ENCODE measurements around the gene LAPTM5.

LAPTM5 gene

DNA sequence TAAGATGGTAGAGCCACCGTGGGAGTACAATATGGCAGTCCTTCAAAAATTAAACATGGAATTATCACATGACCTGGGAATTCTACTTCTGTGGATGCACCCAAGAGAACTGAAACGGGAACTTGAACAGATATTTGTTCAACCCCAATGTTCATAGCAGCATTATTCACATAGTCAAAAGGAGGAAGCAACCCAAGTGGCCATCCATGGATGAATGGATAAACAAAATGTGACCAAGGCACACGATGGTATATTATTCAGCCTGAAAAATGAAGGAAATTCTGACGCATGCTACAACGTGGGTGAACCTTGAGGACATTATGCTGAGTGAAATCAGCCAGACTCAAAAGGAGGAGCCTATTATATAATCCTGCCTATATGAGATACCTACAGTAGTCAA is 22.8 kb upstream of the LAPTM5 start:
- peaks cover 9% of the 10 kb centered on the region for H3K27me3 Mint-ChIP-seq (ENCODE audit: low read depth)
- no peak for DNase-seq (ENCODE audit: low spot score)

GRCh38 chr1:30779294-30780071 is 21.9 kb upstream of the LAPTM5 start:
- Mint-ChIP-seq H3K27ac (no peak overlapping the region), H3K9me3 (no peaks in the 10 kb centered on the region), H3K36me3 (ENCODE audit: low read depth) (no peaks in the 10 kb centered on the region), H3K4me3 (no peak overlapping the region), H3K27me3 (ENCODE audit: low read depth) (peaks cover 7% of the 10 kb centered on the region), H3K4me1 (ENCODE audit: low read depth) (peaks cover 19% of the 10 kb centered on the region)
- DNase-seq (ENCODE audit: low spot score) = peak; percentile 85

More for the DNA sequence above, 22.8 kb upstream of the LAPTM5 start:
- H3K9me3 Mint-ChIP-seq = no peaks in the 10 kb centered on the region
- peaks cover 19% of the 10 kb centered on the region for H3K4me1 Mint-ChIP-seq (ENCODE audit: low read depth)
- no peak overlapping the region for H3K27ac Mint-ChIP-seq
- H3K36me3 Mint-ChIP-seq (ENCODE audit: low read depth) = no peaks in the 10 kb centered on the region
- no peak overlapping the region for H3K4me3 Mint-ChIP-seq

DNA sequence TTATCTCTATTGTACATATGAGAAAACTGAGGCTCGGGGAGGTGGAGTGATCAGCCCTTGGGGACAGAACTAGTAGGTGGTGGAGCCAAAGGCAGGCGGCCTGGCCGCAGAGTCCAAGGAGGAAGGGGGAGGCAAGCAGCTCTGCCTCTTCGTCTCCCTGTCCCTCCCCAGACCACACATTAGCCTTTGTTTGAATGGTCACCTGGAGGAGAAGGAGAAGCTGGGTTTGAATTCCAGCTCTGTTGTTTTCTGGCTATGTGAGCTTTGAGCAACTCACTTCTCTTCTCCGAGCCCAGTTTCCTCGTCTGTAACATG is 21.4 kb upstream of the LAPTM5 start:
- Mint-ChIP-seq H3K4me3 (no peak overlapping the region), H3K9me3 (no peaks in the 10 kb centered on the region), H3K27ac (no peak overlapping the region), H3K27me3 (ENCODE audit: low read depth) (peaks cover 7% of the 10 kb centered on the region), H3K4me1 (ENCODE audit: low read depth) (peaks cover 19% of the 10 kb centered on the region), H3K36me3 (ENCODE audit: low read depth) (no peaks in the 10 kb centered on the region)
- no peak for DNase-seq (ENCODE audit: low spot score)

DNA sequence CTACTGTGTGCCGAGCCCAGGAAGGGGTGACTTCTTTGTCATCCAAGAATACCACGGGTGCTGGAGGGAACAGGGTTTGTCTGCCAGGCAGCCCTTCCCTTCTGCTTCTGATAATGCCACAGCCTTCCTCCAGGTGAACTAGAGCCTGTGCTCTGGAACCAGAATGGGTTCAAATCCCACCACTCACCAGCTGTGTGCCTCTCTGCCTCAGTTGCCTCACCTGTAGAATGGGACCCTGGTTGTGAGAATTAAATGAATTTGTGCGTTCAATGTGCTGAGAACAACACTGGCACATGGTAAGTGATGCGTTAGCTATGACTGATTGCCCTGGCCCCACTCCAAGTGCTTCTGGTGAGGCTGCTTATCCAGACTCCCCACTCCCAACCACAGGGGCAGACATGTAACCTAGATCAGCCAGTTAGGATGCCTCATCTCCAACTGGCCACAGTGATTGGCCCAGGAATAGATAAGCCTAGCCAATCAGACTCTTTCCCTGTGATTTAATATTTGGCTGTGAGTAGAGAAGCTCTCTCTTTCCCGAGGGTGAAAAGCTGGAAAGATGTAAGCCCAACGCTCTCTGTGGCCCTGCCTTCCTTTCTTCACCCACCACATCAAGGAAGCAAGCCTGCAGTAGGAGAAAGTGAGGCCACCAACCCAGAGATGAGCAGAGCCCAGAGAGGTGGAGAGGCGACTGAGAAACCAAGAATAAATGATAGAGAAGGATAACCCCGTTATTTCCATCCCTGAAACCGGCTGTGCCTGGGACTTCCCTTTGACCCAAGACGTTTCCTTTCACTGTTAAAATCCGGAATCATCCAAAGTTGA is 20.8 kb upstream of the LAPTM5 start:
- Mint-ChIP-seq H3K27me3 (ENCODE audit: low read depth) (peaks cover 7% of the 10 kb centered on the region), H3K36me3 (ENCODE audit: low read depth) (no peaks in the 10 kb centered on the region), H3K27ac (no peak overlapping the region), H3K9me3 (no peaks in the 10 kb centered on the region), H3K4me1 (ENCODE audit: low read depth) (peaks cover 19% of the 10 kb centered on the region), H3K4me3 (no peak overlapping the region)
- no peak for DNase-seq (ENCODE audit: low spot score)

DNA sequence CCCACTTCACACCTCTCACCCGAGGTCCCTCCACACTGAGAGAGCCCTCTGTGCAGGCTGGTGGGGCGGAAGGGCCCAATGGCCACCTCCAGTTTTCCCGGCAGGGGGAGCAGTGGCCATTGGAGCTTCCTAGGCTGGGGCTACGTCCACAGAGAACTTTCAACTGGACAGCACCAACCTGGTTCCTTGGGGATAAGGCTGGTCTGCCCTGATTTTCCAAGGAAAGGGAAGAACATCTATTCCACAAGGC is 20.3 kb upstream of the LAPTM5 start:
- DNase-seq (ENCODE audit: low spot score) = no peak
- H3K27me3 Mint-ChIP-seq (ENCODE audit: low read depth) = peaks cover 7% of the 10 kb centered on the region
- no peaks in the 10 kb centered on the region for H3K9me3 Mint-ChIP-seq
- H3K36me3 Mint-ChIP-seq (ENCODE audit: low read depth) = no peaks in the 10 kb centered on the region
- no peak overlapping the region for H3K27ac Mint-ChIP-seq
- peaks cover 19% of the 10 kb centered on the region for H3K4me1 Mint-ChIP-seq (ENCODE audit: low read depth)
- H3K4me3 Mint-ChIP-seq = no peak overlapping the region

DNA sequence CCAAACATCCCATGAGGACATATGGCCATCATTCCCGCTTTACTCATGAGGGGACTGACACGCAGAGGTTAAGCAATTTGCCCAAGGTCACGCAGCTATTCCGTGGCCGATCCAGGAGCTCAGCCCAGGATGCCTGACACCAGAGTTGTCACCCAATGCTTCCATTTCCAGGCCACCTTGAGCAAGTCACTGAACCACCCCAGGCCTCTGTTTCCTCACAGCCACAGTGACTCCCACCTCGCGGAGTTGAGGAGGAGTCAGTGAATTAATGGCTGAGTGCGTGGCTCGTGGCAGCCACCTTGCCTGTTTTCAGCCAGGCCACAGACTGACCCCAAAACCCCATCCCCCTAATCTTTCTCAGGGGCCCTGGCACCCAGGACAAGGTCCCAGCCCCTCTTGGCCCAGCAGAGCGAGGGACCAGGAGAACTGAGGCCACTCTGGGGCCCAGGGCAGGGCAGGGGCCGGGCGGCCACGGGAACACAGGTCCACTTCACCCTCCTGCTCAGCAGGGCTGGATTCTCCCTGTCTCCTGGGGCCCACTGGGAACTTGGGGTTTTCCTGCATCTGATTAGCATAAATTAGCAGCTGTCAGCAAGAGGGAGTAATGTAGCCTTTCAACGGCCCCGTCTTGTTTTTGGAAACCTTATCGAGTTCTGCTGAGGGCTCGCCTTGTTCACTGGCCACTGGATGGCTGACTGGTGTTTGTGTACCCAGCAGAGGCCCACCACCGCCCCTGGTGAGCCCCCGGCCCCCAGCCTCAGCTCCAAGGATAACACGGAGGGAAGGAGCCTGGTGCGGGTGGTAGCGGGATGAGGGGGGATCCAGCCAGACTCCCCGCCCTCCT is 19.7 kb upstream of the LAPTM5 start:
- Mint-ChIP-seq H3K27ac (no peak overlapping the region), H3K4me3 (no peak overlapping the region), H3K9me3 (no peaks in the 10 kb centered on the region), H3K36me3 (ENCODE audit: low read depth) (no peaks in the 10 kb centered on the region), H3K4me1 (ENCODE audit: low read depth) (peaks cover 17% of the 10 kb centered on the region), H3K27me3 (ENCODE audit: low read depth) (peaks cover 7% of the 10 kb centered on the region)
- DNase-seq (ENCODE audit: low spot score) = no peak

DNA sequence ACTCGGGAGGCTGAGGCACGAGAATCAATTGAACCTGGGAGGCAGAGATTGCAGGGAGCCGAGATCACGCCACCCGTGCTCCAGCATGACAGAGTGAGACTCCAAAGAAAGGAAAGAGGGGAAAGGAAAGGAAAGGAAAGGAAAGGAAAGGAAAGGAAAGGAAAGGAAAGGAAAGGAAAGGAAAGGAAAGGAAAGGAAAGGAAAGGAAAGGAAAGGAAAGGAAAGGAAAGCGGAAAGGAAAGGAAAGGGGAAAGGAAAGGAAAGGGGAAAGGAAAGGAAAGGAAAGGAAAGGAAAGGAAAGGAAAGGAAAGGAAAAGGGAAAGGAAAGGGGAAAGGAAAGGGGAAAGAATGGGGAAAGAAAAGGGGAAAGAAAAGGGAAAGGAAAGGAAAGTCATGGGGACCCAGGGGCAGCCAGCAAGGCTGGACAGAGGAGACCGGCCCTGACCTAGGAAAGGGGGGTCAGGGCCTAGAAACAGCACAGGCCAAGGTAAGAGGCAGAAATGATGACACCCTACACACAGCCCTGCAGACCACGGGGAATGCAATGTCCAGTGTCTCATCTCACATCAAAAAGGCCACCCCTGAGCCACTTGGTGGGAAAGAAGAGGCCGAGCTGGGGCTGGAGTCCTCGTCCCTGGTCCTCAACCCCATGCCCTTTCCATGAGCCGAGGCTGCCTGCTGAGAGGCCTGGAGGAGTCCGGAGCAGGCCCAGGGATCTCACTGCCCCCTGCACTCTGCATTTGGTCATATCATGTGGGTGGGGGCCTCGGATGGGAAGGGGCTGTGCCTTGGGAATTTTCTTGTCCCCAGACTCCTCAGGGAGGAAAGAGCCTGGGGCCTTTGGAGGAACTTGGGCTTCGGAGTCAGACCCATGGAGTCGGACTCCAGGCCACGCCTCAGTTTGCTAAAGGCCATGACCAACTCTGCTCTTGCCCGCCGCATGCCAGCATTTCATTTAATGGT is 18.8 kb upstream of the LAPTM5 start:
- H3K36me3 Mint-ChIP-seq (ENCODE audit: low read depth) = no peaks in the 10 kb centered on the region
- H3K4me1 Mint-ChIP-seq (ENCODE audit: low read depth) = peaks cover 17% of the 10 kb centered on the region
- DNase-seq (ENCODE audit: low spot score) = no peak
- H3K9me3 Mint-ChIP-seq = no peaks in the 10 kb centered on the region
- no peak overlapping the region for H3K4me3 Mint-ChIP-seq
- peaks cover 7% of the 10 kb centered on the region for H3K27me3 Mint-ChIP-seq (ENCODE audit: low read depth)
- no peak overlapping the region for H3K27ac Mint-ChIP-seq

GRCh38 chr1:30775433-30775975 is 17.9 kb upstream of the LAPTM5 start:
- no peak overlapping the region for H3K4me3 Mint-ChIP-seq
- DNase-seq (ENCODE audit: low spot score) = no peak

GRCh38 chr1:30774550-30775432 is 17.2 kb upstream of the LAPTM5 start:
- no peak overlapping the region for H3K27ac Mint-ChIP-seq

More at GRCh38 chr1:30775433-30775975, 17.9 kb upstream of the LAPTM5 start:
- H3K36me3 Mint-ChIP-seq (ENCODE audit: low read depth) = no peaks in the 10 kb centered on the region
- no peaks in the 10 kb centered on the region for H3K9me3 Mint-ChIP-seq
- H3K27me3 Mint-ChIP-seq (ENCODE audit: low read depth) = peaks cover 4% of the 10 kb centered on the region
- H3K27ac Mint-ChIP-seq = no peak overlapping the region
- peaks cover 17% of the 10 kb centered on the region for H3K4me1 Mint-ChIP-seq (ENCODE audit: low read depth)

GRCh38 chr1:30773722-30774358 is 16.3 kb upstream of the LAPTM5 start:
- Mint-ChIP-seq H3K4me1 (ENCODE audit: low read depth) (peaks cover 9% of the 10 kb centered on the region), H3K4me3 (no peak overlapping the region), H3K36me3 (ENCODE audit: low read depth) (no peaks in the 10 kb centered on the region), H3K27ac (no peak overlapping the region), H3K9me3 (no peaks in the 10 kb centered on the region), H3K27me3 (ENCODE audit: low read depth) (peaks cover 4% of the 10 kb centered on the region)
- DNase-seq (ENCODE audit: low spot score) = no peak

More at GRCh38 chr1:30774550-30775432, 17.2 kb upstream of the LAPTM5 start:
- Mint-ChIP-seq H3K9me3 (no peaks in the 10 kb centered on the region), H3K36me3 (ENCODE audit: low read depth) (no peaks in the 10 kb centered on the region), H3K4me1 (ENCODE audit: low read depth) (peaks cover 17% of the 10 kb centered on the region), H3K27me3 (ENCODE audit: low read depth) (peaks cover 4% of the 10 kb centered on the region), H3K4me3 (no peak overlapping the region)
- no peak for DNase-seq (ENCODE audit: low spot score)

GRCh38 chr1:30771005-30771404 is 13.4 kb upstream of the LAPTM5 start:
- Mint-ChIP-seq H3K27me3 (ENCODE audit: low read depth) (no peaks in the 10 kb centered on the region), H3K4me3 (no peak overlapping the region), H3K4me1 (ENCODE audit: low read depth) (peaks cover 13% of the 10 kb centered on the region), H3K27ac (no peak overlapping the region), H3K9me3 (no peaks in the 10 kb centered on the region), H3K36me3 (ENCODE audit: low read depth) (no peaks in the 10 kb centered on the region)
- no peak for DNase-seq (ENCODE audit: low spot score)

DNA sequence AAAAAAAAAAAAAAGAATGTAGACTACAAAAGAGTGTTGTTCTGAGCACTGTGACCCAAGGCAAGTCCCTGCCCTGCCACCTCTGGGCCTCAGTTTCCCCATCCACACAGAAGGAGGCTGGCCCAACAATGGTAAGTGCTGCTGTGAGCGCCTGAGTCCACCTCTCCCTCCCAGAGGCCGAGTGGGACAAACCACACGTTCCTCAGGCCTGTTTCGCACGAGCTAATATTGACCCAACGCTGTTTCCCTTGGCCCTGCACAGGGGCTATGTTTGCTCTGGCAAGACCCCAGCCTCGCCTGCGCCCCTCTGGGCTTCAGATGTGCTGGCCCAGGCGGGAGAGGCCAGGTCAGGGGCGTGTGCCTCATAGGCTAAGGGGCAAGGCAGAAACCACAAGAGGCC is 12.6 kb upstream of the LAPTM5 start:
- H3K36me3 Mint-ChIP-seq (ENCODE audit: low read depth) = no peaks in the 10 kb centered on the region
- no peak overlapping the region for H3K27ac Mint-ChIP-seq
- H3K27me3 Mint-ChIP-seq (ENCODE audit: low read depth) = no peaks in the 10 kb centered on the region

More for the DNA sequence above, 12.6 kb upstream of the LAPTM5 start:
- DNase-seq (ENCODE audit: low spot score) = no peak
- no peaks in the 10 kb centered on the region for H3K9me3 Mint-ChIP-seq
- H3K4me1 Mint-ChIP-seq (ENCODE audit: low read depth) = peaks cover 20% of the 10 kb centered on the region
- H3K4me3 Mint-ChIP-seq = no peak overlapping the region
